ENCODE data around the gene PRXL2A.

PRXL2A gene

DNA sequence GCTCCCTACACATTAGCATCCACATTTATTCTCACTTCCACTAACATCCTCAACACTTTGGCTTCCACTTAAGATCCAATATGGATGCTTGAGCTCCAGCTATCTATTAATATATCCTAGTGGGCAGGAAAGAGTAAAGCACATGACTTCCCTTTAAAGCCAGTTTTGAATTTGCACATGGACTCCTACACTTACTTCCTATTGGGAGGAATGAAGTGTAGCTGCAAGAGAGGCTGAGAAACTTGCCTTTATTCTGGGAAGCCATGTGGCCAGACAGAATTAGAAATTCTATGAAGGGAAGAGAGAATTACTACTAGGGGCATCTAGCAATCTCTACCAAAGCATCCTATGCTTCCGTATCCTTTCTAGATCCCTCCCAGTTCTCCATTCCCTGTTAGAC is 42.8 kb downstream of the PRXL2A start:
- Histone ChIP-seq H3K36me3 (ENCODE audit: control insufficient read depth in 5 of 5, insufficient read depth in 5 of 5, low read length in 5 of 5) (no peaks in the 10 kb centered on the region), H3K4me3 (ENCODE audit: low read depth in 1 of 5, low read length in 5 of 5) (no peak overlapping the region), H3K9me3 (ENCODE audit: control insufficient read depth in 5 of 5, low read length in 5 of 5) (peaks cover 0 to 6% (median 0%) of the 10 kb centered on the region in 5 donors), H3K9ac (ENCODE audit: low read length in 5 of 5) (no peak overlapping the region), H3K27ac (ENCODE audit: low read depth, low read length) (no peak overlapping the region), H3K27me3 (ENCODE audit: control insufficient read depth in 5 of 5, insufficient read depth in 4 of 5, low read length in 5 of 5) (no peaks in the 10 kb centered on the region), H3K4me1 (ENCODE audit: control insufficient read depth in 5 of 5, insufficient read depth in 5 of 5, low read length in 5 of 5) (peaks cover 4 to 30% (median 20%) of the 10 kb centered on the region in 5 donors)

DNA sequence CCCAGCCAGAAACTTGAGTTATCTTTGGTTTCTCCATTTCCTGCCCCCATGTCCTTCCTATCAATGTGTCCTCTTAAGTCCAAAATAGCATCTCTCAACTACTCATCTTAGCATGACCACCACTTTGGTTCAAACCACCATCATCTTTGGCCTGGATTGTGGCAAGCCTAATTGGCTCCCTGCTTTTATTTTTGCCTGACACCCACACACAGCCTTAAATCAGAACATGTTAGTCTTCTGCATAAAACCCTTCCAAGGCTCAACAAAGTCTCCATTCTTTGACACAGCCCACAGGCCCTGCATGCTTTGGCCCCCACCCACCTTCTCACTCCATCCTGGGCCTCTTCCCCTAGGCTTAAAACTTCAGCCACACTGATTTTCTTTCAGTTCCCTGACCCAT is 43.7 kb downstream of the PRXL2A start:
- Histone ChIP-seq H3K4me1 (ENCODE audit: control insufficient read depth in 5 of 5, insufficient read depth in 5 of 5, low read length in 5 of 5) (peaks cover 6 to 39% (median 29%) of the 10 kb centered on the region in 5 donors), H3K9ac (ENCODE audit: low read length in 5 of 5) (no peak overlapping the region), H3K4me3 (ENCODE audit: low read depth in 1 of 5, low read length in 5 of 5) (no peak overlapping the region), H3K9me3 (ENCODE audit: control insufficient read depth in 5 of 5, low read length in 5 of 5) (peaks cover 0 to 6% (median 0%) of the 10 kb centered on the region in 5 donors), H3K36me3 (ENCODE audit: control insufficient read depth in 5 of 5, insufficient read depth in 5 of 5, low read length in 5 of 5) (no peaks in the 10 kb centered on the region), H3K27ac (ENCODE audit: low read depth, low read length) (no peak overlapping the region), H3K27me3 (ENCODE audit: control insufficient read depth in 5 of 5, insufficient read depth in 4 of 5, low read length in 5 of 5) (no peaks in the 10 kb centered on the region)

DNA sequence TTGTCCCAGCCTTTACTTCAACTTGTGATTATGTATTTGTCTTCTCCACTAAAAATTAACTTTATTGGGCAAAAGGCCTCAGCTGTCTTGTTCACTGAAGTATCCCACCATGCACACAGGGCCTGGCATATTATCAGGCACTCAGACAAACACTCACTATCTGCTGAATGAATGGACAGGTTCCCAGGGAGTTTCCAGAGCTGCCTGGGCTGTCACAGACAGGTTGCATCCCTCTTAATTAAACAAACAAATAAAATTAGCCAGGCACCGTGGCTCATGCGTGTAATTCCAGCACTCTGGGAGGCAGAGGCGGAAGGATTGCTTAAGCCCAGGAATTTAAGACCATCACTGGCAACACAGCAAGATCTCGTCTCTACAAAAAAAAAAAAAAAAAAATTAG is 44.3 kb downstream of the PRXL2A start:
- peaks cover 0 to 3% (median under 1%) of the 10 kb centered on the region in 5 donors for H3K36me3 ChIP-seq (ENCODE audit: control insufficient read depth in 5 of 5, insufficient read depth in 5 of 5, low read length in 5 of 5)
- H3K4me1 ChIP-seq (ENCODE audit: control insufficient read depth in 5 of 5, insufficient read depth in 5 of 5, low read length in 5 of 5) = peaks cover 8 to 42% (median 33%) of the 10 kb centered on the region in 5 donors
- H3K27me3 ChIP-seq (ENCODE audit: control insufficient read depth in 5 of 5, insufficient read depth in 4 of 5, low read length in 5 of 5) = no peaks in the 10 kb centered on the region
- H3K27ac ChIP-seq (ENCODE audit: low read depth, low read length) = no peak overlapping the region
- no peak overlapping the region for H3K9ac ChIP-seq (ENCODE audit: low read length in 5 of 5)
- H3K9me3 ChIP-seq (ENCODE audit: control insufficient read depth in 5 of 5, low read length in 5 of 5) = peaks cover 0 to 6% (median 0%) of the 10 kb centered on the region in 5 donors
- H3K4me3 ChIP-seq (ENCODE audit: low read depth in 1 of 5, low read length in 5 of 5) = no peak overlapping the region

DNA sequence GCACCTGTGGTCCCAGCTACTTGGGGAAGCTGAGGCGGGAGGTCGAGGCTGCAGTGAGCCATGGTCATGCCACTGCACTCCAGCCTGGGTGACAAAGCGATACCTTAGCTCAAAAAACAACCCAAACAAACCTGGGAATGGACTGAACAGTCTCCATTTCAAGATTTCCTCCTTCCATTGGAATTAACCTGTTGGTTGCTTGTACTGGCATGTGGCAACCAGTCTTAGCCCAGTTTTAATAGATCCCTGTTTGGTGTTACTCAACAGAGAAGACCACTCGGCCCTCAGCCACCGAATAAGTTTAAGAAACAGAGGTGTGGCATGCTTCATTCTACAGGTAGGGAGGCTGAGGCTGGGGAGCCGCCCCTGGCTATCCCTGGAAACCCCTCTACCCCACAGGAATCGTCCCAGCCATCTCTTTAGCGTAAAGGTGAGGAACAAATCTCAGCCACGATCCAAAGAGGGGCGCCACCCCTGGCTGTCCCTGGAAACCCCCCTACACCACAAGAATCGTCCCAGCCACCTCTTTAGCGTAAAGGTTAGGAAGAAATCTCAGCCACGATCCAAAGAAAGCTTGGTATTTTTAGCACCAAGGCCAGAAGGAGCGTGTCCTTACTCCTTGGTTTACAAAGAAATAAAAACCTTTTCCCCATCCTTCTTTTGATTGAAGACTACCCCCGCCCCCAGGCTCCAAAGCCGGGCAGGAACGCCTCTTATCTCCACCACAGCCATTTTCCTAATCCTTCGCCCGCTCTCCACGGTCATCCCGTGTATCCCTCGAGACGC is 44.9 kb downstream of the PRXL2A start:
- Histone ChIP-seq H3K27ac (ENCODE audit: low read depth, low read length) (peak overlapping the region; percentile 85), H3K36me3 (ENCODE audit: control insufficient read depth in 5 of 5, insufficient read depth in 5 of 5, low read length in 5 of 5) (peaks cover 0 to 6% (median 3%) of the 10 kb centered on the region in 5 donors), H3K9me3 (ENCODE audit: control insufficient read depth in 5 of 5, low read length in 5 of 5) (peaks cover 0 to 6% (median 0%) of the 10 kb centered on the region in 5 donors), H3K27me3 (ENCODE audit: control insufficient read depth in 5 of 5, insufficient read depth in 4 of 5, low read length in 5 of 5) (no peaks in the 10 kb centered on the region), H3K4me3 (ENCODE audit: low read depth in 1 of 5, low read length in 5 of 5) (peak overlapping the region in 4 of 5 donors; percentile 57 to 62 (median 59)), H3K4me1 (ENCODE audit: control insufficient read depth in 5 of 5, insufficient read depth in 5 of 5, low read length in 5 of 5) (peaks cover 14 to 48% (median 40%) of the 10 kb centered on the region in 5 donors), H3K9ac (ENCODE audit: low read length in 5 of 5) (peak overlapping the region in 4 of 5 donors; percentile 48 to 76 (median 68))

DNA sequence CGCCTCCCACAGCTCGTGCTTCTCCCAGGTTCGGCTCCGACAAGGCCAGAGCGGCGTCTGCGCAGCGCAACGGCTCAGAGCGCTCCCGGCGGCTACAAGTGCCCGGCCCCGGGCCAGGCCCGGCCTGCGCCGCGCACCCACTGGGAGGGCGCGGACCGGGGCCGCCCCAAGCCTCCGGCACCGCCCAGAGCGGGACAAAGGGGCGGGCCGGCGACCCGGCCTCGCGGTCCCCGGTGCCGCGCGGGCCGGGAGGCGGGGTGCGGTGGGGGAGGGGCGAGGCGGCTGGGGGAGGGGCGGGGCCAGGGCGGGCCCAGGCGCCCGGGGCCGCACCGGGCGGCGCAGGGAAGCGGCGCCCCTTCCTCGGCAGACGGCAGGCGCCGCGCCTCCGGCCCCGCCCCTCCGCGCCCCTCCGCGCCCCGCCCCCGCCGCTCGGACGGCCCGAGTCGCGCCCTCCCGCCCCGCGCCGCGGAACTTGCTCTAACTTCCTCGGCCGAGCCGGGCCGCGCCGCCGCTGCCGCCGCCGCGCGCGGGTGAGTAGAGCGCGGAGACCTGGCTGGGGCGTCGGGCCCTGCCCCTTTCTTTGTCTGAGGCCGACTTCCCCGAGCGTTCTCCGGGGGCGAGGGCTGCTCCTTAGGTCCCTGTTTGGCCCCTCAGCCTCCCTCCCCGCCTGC is 45.6 kb downstream of the PRXL2A start, which contains the start of gene TSPAN14:
Gene TSPAN14 (plus strand): TSS at position 469 of the 671 bp plus-strand sequence. CDS start 34,924 bp downstream, outside the sequence.
- Histone ChIP-seq H3K27me3 (ENCODE audit: control insufficient read depth in 5 of 5, insufficient read depth in 4 of 5, low read length in 5 of 5) (no peaks in the 10 kb centered on the region), H3K4me1 (ENCODE audit: control insufficient read depth in 5 of 5, insufficient read depth in 5 of 5, low read length in 5 of 5) (peaks cover 19 to 55% (median 47%) of the 10 kb centered on the region in 5 donors), H3K27ac (ENCODE audit: low read depth, low read length) (peak within 1 kb of the TSS; percentile 98)

DNA sequence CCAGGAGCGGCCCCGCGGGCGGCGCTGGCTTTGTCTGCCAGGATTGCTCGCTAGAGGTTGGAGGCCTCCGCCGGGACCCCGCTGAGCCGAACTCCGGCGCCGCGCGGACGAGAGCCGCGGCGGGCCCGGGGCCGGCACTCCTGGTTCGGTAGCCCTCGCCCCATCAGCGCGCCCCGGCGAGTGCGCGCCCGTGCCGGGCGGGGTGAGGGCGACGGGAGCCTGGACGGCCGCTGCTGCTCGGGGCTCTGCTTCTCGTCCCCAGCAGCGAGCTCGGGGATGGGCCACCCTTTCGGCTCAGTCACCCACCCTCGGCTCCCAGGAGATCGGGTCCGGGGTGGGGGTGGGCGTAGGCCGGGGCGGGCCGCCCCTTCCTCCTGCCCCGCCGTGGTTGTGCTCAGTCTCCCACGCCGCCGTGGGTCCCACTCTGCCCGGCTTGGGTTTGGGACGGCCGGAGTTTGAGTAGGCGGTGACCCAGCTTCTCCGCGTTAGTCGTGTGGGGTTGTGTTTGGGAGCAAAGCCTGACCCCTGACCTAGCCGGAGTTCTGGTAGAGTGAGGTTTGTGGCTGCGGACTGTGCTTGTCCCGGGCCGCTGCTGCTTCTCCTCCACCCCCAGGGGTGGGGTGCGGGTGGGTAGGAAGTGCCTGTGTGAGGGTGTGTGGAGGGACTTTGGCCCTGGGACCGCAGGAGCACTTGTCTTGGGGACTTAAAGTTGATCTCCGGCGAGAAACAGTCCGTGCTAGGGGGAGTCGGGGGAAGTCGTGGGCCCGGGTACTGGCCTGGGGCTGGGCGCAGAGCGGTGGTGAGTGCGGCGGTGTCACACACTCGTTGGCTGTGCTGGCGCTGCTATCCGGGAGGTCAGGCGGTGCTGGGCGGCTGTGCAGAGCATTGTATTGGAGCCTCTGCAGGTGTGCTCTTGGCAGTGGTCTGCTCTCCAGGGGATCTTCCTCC is 46.4 kb downstream of the PRXL2A start:
- peak overlapping the region; percentile 87 to 96 (median 93) for H3K9ac ChIP-seq (ENCODE audit: low read length in 5 of 5)
- no peaks in the 10 kb centered on the region for H3K27me3 ChIP-seq (ENCODE audit: control insufficient read depth in 5 of 5, insufficient read depth in 4 of 5, low read length in 5 of 5)
- peak overlapping the region; percentile 91 to 98 (median 96) for H3K4me3 ChIP-seq (ENCODE audit: low read depth in 1 of 5, low read length in 5 of 5)
- H3K36me3 ChIP-seq (ENCODE audit: control insufficient read depth in 5 of 5, insufficient read depth in 5 of 5, low read length in 5 of 5) = peaks cover 0 to 6% (median 3%) of the 10 kb centered on the region in 5 donors
- peaks cover 0 to 6% (median 0%) of the 10 kb centered on the region in 5 donors for H3K9me3 ChIP-seq (ENCODE audit: control insufficient read depth in 5 of 5, low read length in 5 of 5)
- peak overlapping the region; percentile 98 for H3K27ac ChIP-seq (ENCODE audit: low read depth, low read length)
- H3K4me1 ChIP-seq (ENCODE audit: control insufficient read depth in 5 of 5, insufficient read depth in 5 of 5, low read length in 5 of 5) = peaks cover 23 to 63% (median 55%) of the 10 kb centered on the region in 5 donors

More for the DNA sequence above, 45.6 kb downstream of the PRXL2A start, which contains the start of gene TSPAN14:
- Histone ChIP-seq H3K9me3 (ENCODE audit: control insufficient read depth in 5 of 5, low read length in 5 of 5) (peaks cover 0 to 6% (median 0%) of the 10 kb centered on the region in 5 donors), H3K36me3 (ENCODE audit: control insufficient read depth in 5 of 5, insufficient read depth in 5 of 5, low read length in 5 of 5) (peaks cover 0 to 6% (median 3%) of the 10 kb centered on the region in 5 donors), H3K4me3 (ENCODE audit: low read depth in 1 of 5, low read length in 5 of 5) (peak within 1 kb of the TSS; percentile 91 to 98 (median 96)), H3K9ac (ENCODE audit: low read length in 5 of 5) (peak within 1 kb of the TSS; percentile 87 to 96 (median 93))

DNA sequence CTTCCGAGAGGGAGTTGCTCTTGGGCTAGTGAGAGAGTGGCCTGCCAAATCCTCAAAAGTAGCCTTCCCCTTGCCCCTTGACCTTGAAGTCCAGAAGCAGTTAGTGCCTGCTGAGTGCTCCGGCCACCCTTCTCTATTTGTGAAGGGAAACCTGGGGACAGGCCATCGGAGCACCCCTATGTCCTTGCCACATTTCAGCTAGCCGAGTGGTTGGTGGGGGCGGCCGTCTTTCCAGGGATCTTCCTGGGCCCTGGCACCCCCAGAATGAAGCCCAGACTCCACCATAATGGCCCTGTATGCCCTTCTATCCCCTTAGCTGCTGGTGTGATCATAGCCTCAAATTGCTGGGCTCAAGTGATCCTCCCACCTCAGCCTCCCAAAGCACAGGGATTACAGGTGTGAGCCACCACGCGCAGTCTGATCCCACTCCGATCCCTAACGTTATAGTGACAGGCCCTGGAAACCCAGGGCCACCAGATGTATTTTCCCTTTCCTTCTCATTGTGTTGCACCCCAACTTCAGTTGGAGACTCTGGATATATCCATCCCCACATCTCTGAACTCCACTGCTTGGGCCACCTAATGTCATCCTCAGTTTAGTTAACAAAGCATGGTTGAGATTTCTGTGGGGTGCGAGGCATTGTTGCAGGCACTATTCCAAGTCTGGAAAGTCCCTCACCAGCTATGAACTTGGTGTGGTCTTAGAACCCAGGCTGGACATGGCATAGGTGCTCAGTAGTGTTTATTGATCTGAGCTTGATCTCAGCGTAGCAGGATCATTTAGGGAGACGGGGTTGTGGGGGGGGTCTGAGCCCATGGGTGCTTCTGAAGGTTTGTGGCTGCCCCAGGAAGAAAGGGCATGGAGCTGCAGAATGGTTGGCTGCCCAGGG is 47.4 kb downstream of the PRXL2A start:
- peak overlapping the region; percentile 98 for H3K27ac ChIP-seq (ENCODE audit: low read depth, low read length)
- no peaks in the 10 kb centered on the region for H3K27me3 ChIP-seq (ENCODE audit: control insufficient read depth in 5 of 5, insufficient read depth in 4 of 5, low read length in 5 of 5)
- H3K36me3 ChIP-seq (ENCODE audit: control insufficient read depth in 5 of 5, insufficient read depth in 5 of 5, low read length in 5 of 5) = peaks cover 0 to 6% (median 3%) of the 10 kb centered on the region in 5 donors
- peaks cover 27 to 72% (median 64%) of the 10 kb centered on the region in 5 donors for H3K4me1 ChIP-seq (ENCODE audit: control insufficient read depth in 5 of 5, insufficient read depth in 5 of 5, low read length in 5 of 5)
- peaks cover 0 to 6% (median 0%) of the 10 kb centered on the region in 5 donors for H3K9me3 ChIP-seq (ENCODE audit: control insufficient read depth in 5 of 5, low read length in 5 of 5)
- peak overlapping the region; percentile 91 to 98 (median 96) for H3K4me3 ChIP-seq (ENCODE audit: low read depth in 1 of 5, low read length in 5 of 5)
- H3K9ac ChIP-seq (ENCODE audit: low read length in 5 of 5) = peak overlapping the region; percentile 87 to 96 (median 93)

DNA sequence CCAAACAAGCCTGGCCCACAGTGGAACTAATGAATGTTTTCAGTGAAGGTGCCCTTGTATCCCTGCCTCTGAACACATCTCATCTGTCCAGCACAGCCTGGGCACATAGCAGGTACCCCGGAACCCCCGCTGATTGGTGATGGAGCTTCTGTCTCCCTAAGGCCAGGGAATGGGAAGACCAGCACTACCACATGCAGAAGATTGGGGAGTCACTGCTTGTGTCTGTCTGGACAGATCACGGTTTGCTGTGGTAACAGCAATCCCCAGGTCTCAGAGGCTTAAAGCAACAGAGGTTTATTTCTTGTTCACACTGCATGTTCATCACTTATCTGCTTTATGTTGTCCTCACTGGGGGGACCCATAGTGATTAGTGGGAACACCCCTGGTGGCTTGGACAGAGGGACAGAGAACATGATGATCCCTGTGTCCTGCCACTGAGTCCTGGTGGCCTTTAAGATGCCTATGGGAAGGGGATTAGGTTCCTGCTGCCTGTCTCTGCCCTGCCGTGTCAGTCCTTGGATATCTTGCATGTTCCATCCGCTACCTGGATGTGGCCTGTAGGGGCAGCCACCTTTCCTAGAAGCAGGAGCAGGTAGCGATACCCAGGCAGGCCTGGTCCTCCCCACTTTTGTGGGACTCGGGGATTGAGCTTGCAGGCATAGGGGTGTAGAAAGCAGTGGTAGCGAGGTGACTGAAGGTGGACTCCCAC is 49.4 kb downstream of the PRXL2A start:
- Histone ChIP-seq H3K9me3 (ENCODE audit: control insufficient read depth in 5 of 5, low read length in 5 of 5) (no peaks in the 10 kb centered on the region), H3K4me1 (ENCODE audit: control insufficient read depth in 5 of 5, insufficient read depth in 5 of 5, low read length in 5 of 5) (peaks cover 34 to 88% (median 82%) of the 10 kb centered on the region in 5 donors), H3K27me3 (ENCODE audit: control insufficient read depth in 5 of 5, insufficient read depth in 4 of 5, low read length in 5 of 5) (no peaks in the 10 kb centered on the region), H3K4me3 (ENCODE audit: low read depth in 1 of 5, low read length in 5 of 5) (peak overlapping the region; percentile 12 to 56 (median 37)), H3K36me3 (ENCODE audit: control insufficient read depth in 5 of 5, insufficient read depth in 5 of 5, low read length in 5 of 5) (peaks cover 0 to 6% (median 3%) of the 10 kb centered on the region in 5 donors), H3K9ac (ENCODE audit: low read length in 5 of 5) (peak overlapping the region; percentile 31 to 69 (median 66)), H3K27ac (ENCODE audit: low read depth, low read length) (peak overlapping the region; percentile 98)

All from subcutaneous abdominal adipose tissue (tissue), 5 donors.